Prostate gland (tissue), 2 donors: Measurements from ENCODE around the gene MYNN.

Experiments
- POLR2A ChIP-seq: fragments of 450-650 bp; IDR thresholded peaks from one replicate; pipeline ENCODE4 v1.6.1; 2016; ENCODE audit warnings: antibody characterized with exemption, mild to moderate bottlenecking
- POLR2AphosphoS5 ChIP-seq: sonication (generic); formaldehyde crosslinking; IDR thresholded peaks from one replicate; pipeline ENCODE4 v1.6.1; 2017; ENCODE audit warnings: antibody characterized with exemption
- TF ChIP-seq, protein P1 (sequence below), 4 experiments: fragments of 200-600 bp in 2 of 4; fragments of 450-650 bp in 2 of 4; sonication (generic) in 2 of 4; IDR thresholded peaks; 1 replicate in 3 of 4; 2 replicates in 1 of 4; pipeline ENCODE4 v1.5.1; 2016 to 2019; ENCODE audit warnings: antibody characterized with exemption in 4 of 4, mild to moderate bottlenecking in 2 of 4, moderate library complexity in 2 of 4

DNA sequence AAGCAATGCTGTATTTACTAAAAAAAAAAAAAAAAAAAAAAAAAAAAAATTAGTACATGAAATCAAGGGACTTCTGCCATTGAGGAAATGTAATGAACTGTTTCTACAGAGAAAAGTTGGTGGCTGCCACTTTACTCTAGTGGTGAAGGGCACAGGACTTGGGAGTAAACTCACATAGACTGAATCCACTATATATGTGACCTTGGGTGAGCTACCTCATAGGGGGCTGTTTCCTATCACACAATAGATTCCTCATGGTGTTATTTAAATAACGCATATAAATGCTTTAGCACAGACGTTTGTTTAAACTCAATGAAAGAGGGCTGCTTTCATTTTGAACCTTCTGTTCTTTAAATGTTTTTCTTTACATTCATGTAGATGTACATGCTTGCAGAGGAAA, 34.1 kb upstream of the MYNN start:
- TF ChIP-seq, protein P1, sequence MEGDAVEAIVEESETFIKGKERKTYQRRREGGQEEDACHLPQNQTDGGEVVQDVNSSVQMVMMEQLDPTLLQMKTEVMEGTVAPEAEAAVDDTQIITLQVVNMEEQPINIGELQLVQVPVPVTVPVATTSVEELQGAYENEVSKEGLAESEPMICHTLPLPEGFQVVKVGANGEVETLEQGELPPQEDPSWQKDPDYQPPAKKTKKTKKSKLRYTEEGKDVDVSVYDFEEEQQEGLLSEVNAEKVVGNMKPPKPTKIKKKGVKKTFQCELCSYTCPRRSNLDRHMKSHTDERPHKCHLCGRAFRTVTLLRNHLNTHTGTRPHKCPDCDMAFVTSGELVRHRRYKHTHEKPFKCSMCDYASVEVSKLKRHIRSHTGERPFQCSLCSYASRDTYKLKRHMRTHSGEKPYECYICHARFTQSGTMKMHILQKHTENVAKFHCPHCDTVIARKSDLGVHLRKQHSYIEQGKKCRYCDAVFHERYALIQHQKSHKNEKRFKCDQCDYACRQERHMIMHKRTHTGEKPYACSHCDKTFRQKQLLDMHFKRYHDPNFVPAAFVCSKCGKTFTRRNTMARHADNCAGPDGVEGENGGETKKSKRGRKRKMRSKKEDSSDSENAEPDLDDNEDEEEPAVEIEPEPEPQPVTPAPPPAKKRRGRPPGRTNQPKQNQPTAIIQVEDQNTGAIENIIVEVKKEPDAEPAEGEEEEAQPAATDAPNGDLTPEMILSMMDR (IDR thresholded peaks at IDR 0.05), result no peak
- TF ChIP-seq POLR2AphosphoS5 (no peak), POLR2A (no peak)
